ENCODE measurements around the gene SLC39A11. TPM values are rescaled to one million over a fixed set of nuclear protein-coding genes. Genes with fewer than 3 reads are reported as not detected.

The SLC39A11 gene
- total and polyA plus RNA-seq, 2 of the 13 experiments (the other 11 are each of a cell fraction or from before 2014, with no cell fraction given): 17.2 to 31.5 TPM

- ChIA-PET POLR2A (interaction anchor here (0.6 to 1.0 kb wide), 2 partner anchors 10 to 243 kb away, joined by 3 read pairs; no protein-coding TSS in a partner anchor), CTCF (ENCODE audit: low intra/inter-chr PET ratio, low total read pairs) (no interaction called here)
- H3K27ac ChIP-seq (ENCODE audit: extremely low read length, insufficient read depth, low read length): no peak overlapping the region
- H3K27me3 ChIP-seq (ENCODE audit: control insufficient read depth in 1 of 2, insufficient read depth in 2 of 2, low read length in 2 of 2): no peaks in the 10 kb centered on the region
- H3K9ac ChIP-seq (ENCODE audit: insufficient read depth, low read depth, low read length): no peak overlapping the region
- 93% methylated on average over 7 of the region's 7 CpGs for WGBS (ENCODE audit: low lambda C conversion rate)
- peaks cover 17% of the 10 kb centered on the region for H3K4me1 ChIP-seq (ENCODE audit: insufficient read depth, low read length)
- no TSS peak for BruUV-seq (replicated peaks)
- H3K9me3 ChIP-seq (ENCODE audit: low read length): no peaks in the 10 kb centered on the region
- H3K4me2 ChIP-seq (ENCODE audit: low read depth, low read length): no peak overlapping the region
- H2AFZ ChIP-seq (ENCODE audit: low read length): no peak overlapping the region
- TF ChIP-seq ZFYVE20 (CRISPR knock-in tag; IDR thresholded peaks at IDR 0.05; ENCODE audit: borderline replicate concordance, low read depth) (no peak), RARA (CRISPR knock-in tag; IDR thresholded peaks at IDR 0.05) (no peak), ZNF251 (CRISPR knock-in tag; IDR thresholded peaks at IDR 0.05) (no peak), ZBTB20 (CRISPR knock-in tag; IDR thresholded peaks at IDR 0.05; ENCODE audit: borderline replicate concordance, low read depth) (no peak), ZNF562 (CRISPR knock-in tag; IDR thresholded peaks at IDR 0.05; ENCODE audit: borderline replicate concordance) (no peak), CSRNP1 (CRISPR knock-in tag; IDR thresholded peaks at IDR 0.05) (no peak)
- ATAC-seq (no peak), DNase-seq (ENCODE audit: low spot score) (no peak), FAIRE-seq (no peak)
- H3K36me3 ChIP-seq (replicated peaks in 1 of 2; ENCODE audit: control insufficient read depth in 1 of 2, insufficient read depth in 2 of 2, low read length in 2 of 2): no peaks in the 10 kb centered on the region; a peak in 1 of 5 replicates
- in situ Hi-C loops (cut with HindIII; ENCODE audit: extremely low pct_ligation_motif_present, low pct_unique_long_range_greater_than_20kb) (no loop called here), intact Hi-C loops (cut with micrococcal nuclease; ENCODE audit: unreplicated experiment) (no loop called here)
- no peaks in the 10 kb centered on the region for H4K20me1 ChIP-seq (ENCODE audit: insufficient read depth, low read length)
- H3K79me2 ChIP-seq (ENCODE audit: insufficient read depth, low read length): no peaks in the 10 kb centered on the region
- no peak overlapping the region for H3K4me3 ChIP-seq (replicated peaks in 1 of 3; ENCODE audit: insufficient read depth in 1 of 3, low read depth in 2 of 3, low read length in 3 of 3)
Observed at GRCh38 chr17:72642720-72643119, 449.8 kb downstream of the SLC39A11 start.

All from HepG2 (cell line).